HG03135 (cell line): ENCODE data around the gene C6orf62.
"Not testable (repeated sequence)": the region's sequence is repeated elsewhere in the genome, so short reads cannot be mapped to it uniquely, and the experiment has no call there.

Experiments used
- ATAC-seq: cut with Tn5 transposase; IDR thresholded peaks from one replicate; pipeline ENCODE4 v1.9.1; 2021; ENCODE audit warnings: mild to moderate bottlenecking, moderate library complexity; ENCODE audit not compliant: unreplicated experiment

The C6orf62 gene

GRCh38 chr6:24702720-24703282 is 16.2 kb downstream of the C6orf62 start:
- ATAC-seq, result no peak

- ATAC-seq, result no peak
Observed at GRCh38 chr6:24699521-24700359, 19.2 kb downstream of the C6orf62 start.

GRCh38 chr6:24696097-24696496 is 22.9 kb downstream of the C6orf62 start:
- ATAC-seq, result no peak

- ATAC-seq, result peak; percentile 63
Observed at GRCh38 chr6:24695635-24696034, 23.3 kb downstream of the C6orf62 start.

- peak; percentile 54 for ATAC-seq
Observed at GRCh38 chr6:24694198-24694597, 24.8 kb downstream of the C6orf62 start.

GRCh38 chr6:24692848-24693592 is 25.9 kb downstream of the C6orf62 start:
- ATAC-seq, result no peak

GRCh38 chr6:24692415-24692814 is 26.5 kb downstream of the C6orf62 start:
- ATAC-seq, result no peak

- no peak for ATAC-seq
Observed at GRCh38 chr6:24692003-24692402, 27.0 kb downstream of the C6orf62 start.

GRCh38 chr6:24691550-24691949 is 27.4 kb downstream of the C6orf62 start:
- ATAC-seq, result no peak

GRCh38 chr6:24690593-24690992 is 28.4 kb downstream of the C6orf62 start:
- ATAC-seq, result no peak

- no peak for ATAC-seq
Observed at GRCh38 chr6:24689964-24690363, 29.0 kb downstream of the C6orf62 start.

GRCh38 chr6:24686946-24687345 is 32.0 kb downstream of the C6orf62 start:
- no peak for ATAC-seq

- ATAC-seq, result no peak
Observed at GRCh38 chr6:24686408-24686807, 32.5 kb downstream of the C6orf62 start.

- no peak for ATAC-seq
Observed at GRCh38 chr6:24683297-24684296, 35.4 kb downstream of the C6orf62 start.

- no peak for ATAC-seq
Observed at GRCh38 chr6:24680582-24680981, 38.4 kb downstream of the C6orf62 start.

- ATAC-seq, result not testable (repeated sequence)
Observed at GRCh38 chr6:24678792-24679352, 40.1 kb downstream of the C6orf62 start.

- ATAC-seq, result no peak
Observed at GRCh38 chr6:24673625-24674024, 45.3 kb downstream of the C6orf62 start.

- ATAC-seq, result no peak
Observed at GRCh38 chr6:24672620-24673182, 46.3 kb downstream of the C6orf62 start.

- ATAC-seq, result not testable (repeated sequence)
Observed at GRCh38 chr6:24671077-24671476, 47.9 kb downstream of the C6orf62 start.

GRCh38 chr6:24670492-24670891 is 48.5 kb downstream of the C6orf62 start:
- ATAC-seq, result not testable (repeated sequence)
